Aorta (tissue), 5 donors: Measurements from ENCODE around the gene ATF6. TPM values are rescaled to one million over a fixed set of nuclear protein-coding genes. Genes with fewer than 3 reads are reported as not detected.
A peak's percentile ranks its signal among the peaks of the same experiment; 100 is the strongest.

Experiments
- ATAC-seq: fragments of 200-7000 bp; cut with Tn5 transposase; one replicate; pipeline ENCODE4 v1.9.1; 2022; ENCODE audit warnings: moderate library complexity; ENCODE audit not compliant: low FRiP score
- DNase-seq, 2 donors: peaks; one replicate each; pipeline ENCODE4 v3.0.0-alpha.2; 2020
- H3K27ac ChIP-seq, 2 donors: one replicate each; pipeline ENCODE4 v1.5.1; 2013; ENCODE audit warnings: low read length in 2 of 2, mild to moderate bottlenecking in 2 of 2, moderate library complexity in 2 of 2, control low read depth in 1 of 2, inconsistent platforms in 1 of 2, low read depth in 1 of 2
- H3K27me3 ChIP-seq, 2 donors: one replicate each; pipeline ENCODE4 v1.6.1; 2013; ENCODE audit warnings: control low read depth in 1 of 2, low read length in 1 of 2, mild to moderate bottlenecking in 1 of 2, moderate library complexity in 1 of 2; ENCODE audit not compliant: insufficient read depth in 2 of 2, control insufficient read depth in 1 of 2
- H3K36me3 ChIP-seq, 2 donors: one replicate each; pipeline ENCODE4 v1.6.1; 2013; ENCODE audit warnings: control low read depth in 1 of 2, low read length in 1 of 2, mild to moderate bottlenecking in 1 of 2; ENCODE audit not compliant: insufficient read depth in 2 of 2, control insufficient read depth in 1 of 2
- H3K4me1 ChIP-seq, 2 donors: one replicate each; pipeline ENCODE4 v1.6.1; 2013; ENCODE audit warnings: low read length in 2 of 2, control low read depth in 1 of 2, mild to moderate bottlenecking in 1 of 2, moderate library complexity in 1 of 2; ENCODE audit not compliant: insufficient read depth in 2 of 2, control insufficient read depth in 1 of 2
- H3K4me3 ChIP-seq, 2 donors: one replicate each; pipeline ENCODE4 v1.5.1; 2013; ENCODE audit warnings: low read length in 2 of 2, control low read depth in 1 of 2, mild to moderate bottlenecking in 1 of 2
- H3K9me3 ChIP-seq: one replicate; pipeline ENCODE4 v1.6.1; 2013; ENCODE audit warnings: mild to moderate bottlenecking, low read length; ENCODE audit not compliant: control insufficient read depth
- WGBS, 2 donors: extraction: QIAGEN DNeasy Blood & Tissue Kit; methylation state at CpG; one replicate each; pipeline ENCODE4 v1.1.7; 2013; 5-methylcytosine and 5-hydroxymethylcytosine counted together
- intact Hi-C, 2 donors: fragments of 100-400 bp; cut with DNase I; formaldehyde crosslinking; loops; one replicate each; pipeline versions ENCODE4 v1.14.2 to v1.15.0; 2022
- polyA plus RNA-seq, 2 donors: library from polyadenylated mRNA; stranded (reverse); fragments of 200-250 nt; gene quantifications; one replicate each; pipeline ENCODE4 v1.2.3, GENCODE V29; 2013
- total RNA-seq, 2 donors: library from RNA; stranded (reverse); fragmentation: NEBNext Ultra II Directional; extraction: Animal tissue kit (Norgen Biotek cat#: 25700); gene quantifications; one replicate each; pipeline ENCODE4 v1.2.1, GENCODE V29; 2021
- donor health status: healthy with polysubstance abuse.
- donor health status: Bipolar disorder and iron deficiency.
- donor health status: DM: no; HTN: no; CAD: no.
- donor health status: DM: no; HTN: no; CAD: no.
- donor health status: DM: yes; HTN: yes; CAD: no.

ATF6 gene
- total and polyA plus RNA-seq, 4 donors = 6.1 to 30.5 (median 18.7) TPM

GRCh38 chr1:161782886-161783285 is 16.8 kb downstream of the ATF6 start:
- H3K4me3 ChIP-seq = no peak overlapping the region
- no peaks in the 10 kb centered on the region for H3K9me3 ChIP-seq
- no peaks in the 10 kb centered on the region for H3K4me1 ChIP-seq
- H3K27ac ChIP-seq = no peak overlapping the region
- H3K27me3 ChIP-seq = no peaks in the 10 kb centered on the region
- DNase-seq = no peak
- intact Hi-C loops = no loop called here
- ATAC-seq = no peak
- peaks cover 3 to 4% of the 10 kb centered on the region in 2 donors for H3K36me3 ChIP-seq
- WGBS, 2 donors = 96 to 99% methylated on average over 4 of the region's 4 CpGs

GRCh38 chr1:161784968-161785367 is 18.8 kb downstream of the ATF6 start:
- WGBS, 2 donors = 70 to 75% methylated on average over 1 of the region's 1 CpG
- H3K4me3 ChIP-seq = no peak overlapping the region
- H3K27ac ChIP-seq = no peak overlapping the region
- intact Hi-C loops = no loop called here
- no peaks in the 10 kb centered on the region for H3K4me1 ChIP-seq
- H3K36me3 ChIP-seq = peaks cover 3 to 4% of the 10 kb centered on the region in 2 donors
- ATAC-seq = no peak
- H3K27me3 ChIP-seq = no peaks in the 10 kb centered on the region
- no peaks in the 10 kb centered on the region for H3K9me3 ChIP-seq
- DNase-seq = peak in 1 of 2 donors; percentile 74

GRCh38 chr1:161787355-161787754 is 21.2 kb downstream of the ATF6 start:
- no peak for DNase-seq
- H3K36me3 ChIP-seq = peaks cover 6 to 9% of the 10 kb centered on the region in 2 donors
- no peaks in the 10 kb centered on the region for H3K4me1 ChIP-seq
- H3K27me3 ChIP-seq = no peaks in the 10 kb centered on the region
- no peaks in the 10 kb centered on the region for H3K9me3 ChIP-seq
- no peak overlapping the region for H3K27ac ChIP-seq
- ATAC-seq = no peak
- intact Hi-C loops = no loop called here
- 67 to 70% methylated on average over 4 of the region's 4 CpGs for WGBS, 2 donors
- H3K4me3 ChIP-seq = no peak overlapping the region

GRCh38 chr1:161790587-161791317 is 24.6 kb downstream of the ATF6 start:
- H3K9me3 ChIP-seq = no peaks in the 10 kb centered on the region
- intact Hi-C loops = loop anchor here (5.0 to 10.0 kb wide), 2 partner anchors 64 to 72 kb away; no protein-coding TSS in a partner anchor
- no peaks in the 10 kb centered on the region for H3K27me3 ChIP-seq
- ATAC-seq = no peak
- no peaks in the 10 kb centered on the region for H3K4me1 ChIP-seq
- no peak for DNase-seq
- 87 to 90% methylated on average over 4 of the region's 4 CpGs for WGBS, 2 donors
- H3K27ac ChIP-seq = no peak overlapping the region
- H3K4me3 ChIP-seq = no peak overlapping the region
- H3K36me3 ChIP-seq = peaks cover 2 to 8% of the 10 kb centered on the region in 2 donors

- intact Hi-C loops = loop anchor here (2.0 to 10.0 kb wide), 3 partner anchors 63 to 245 kb away; no protein-coding TSS in a partner anchor
Observed at GRCh38 chr1:161791904-161792655, 26.0 kb downstream of the ATF6 start.

GRCh38 chr1:161792740-161793139 is 26.6 kb downstream of the ATF6 start:
- H3K4me1 ChIP-seq = no peaks in the 10 kb centered on the region
- intact Hi-C loops = loop anchor here (2.0 to 10.0 kb wide), 3 partner anchors 62 to 244 kb away; no protein-coding TSS in a partner anchor
- WGBS, 2 donors = 31 to 32% methylated on average over 3 of the region's 3 CpGs
- H3K9me3 ChIP-seq = no peaks in the 10 kb centered on the region
- H3K36me3 ChIP-seq = peaks cover 3 to 8% of the 10 kb centered on the region in 2 donors
- no peaks in the 10 kb centered on the region for H3K27me3 ChIP-seq
- ATAC-seq (no peak), DNase-seq (no peak)
- no peak overlapping the region for H3K27ac ChIP-seq
- H3K4me3 ChIP-seq = no peak overlapping the region

More at GRCh38 chr1:161791904-161792655, 26.0 kb downstream of the ATF6 start:
- H3K36me3 ChIP-seq = peaks cover 3 to 8% of the 10 kb centered on the region in 2 donors
- no peaks in the 10 kb centered on the region for H3K9me3 ChIP-seq
- no peak for DNase-seq
- H3K27ac ChIP-seq = no peak overlapping the region
- H3K4me3 ChIP-seq = no peak overlapping the region
- no peaks in the 10 kb centered on the region for H3K27me3 ChIP-seq
- no peak for ATAC-seq
- WGBS, 2 donors = 87 to 90% methylated on average over 5 of the region's 5 CpGs
- H3K4me1 ChIP-seq = no peaks in the 10 kb centered on the region

- Histone ChIP-seq H3K4me3 (no peak overlapping the region), H3K27ac (no peak overlapping the region), H3K27me3 (no peaks in the 10 kb centered on the region), H3K4me1 (no peaks in the 10 kb centered on the region), H3K36me3 (peaks cover 0 to 6% of the 10 kb centered on the region in 2 donors), H3K9me3 (no peaks in the 10 kb centered on the region)
- WGBS, 2 donors = 92 to 96% methylated on average over 1 of the region's 1 CpG
- intact Hi-C loops = loop anchor here in 1 of 2 donors (10.0 kb wide), 1 partner anchor 55 kb away; no protein-coding TSS in a partner anchor
- DNase-seq (no peak), ATAC-seq (no peak)
Observed at GRCh38 chr1:161799792-161800191, 33.7 kb downstream of the ATF6 start.

- DNase-seq (no peak), ATAC-seq (no peak)
- no peaks in the 10 kb centered on the region for H3K4me1 ChIP-seq
- no peak overlapping the region for H3K4me3 ChIP-seq
- no peaks in the 10 kb centered on the region for H3K9me3 ChIP-seq
- peaks cover 0 to 5% of the 10 kb centered on the region in 2 donors for H3K36me3 ChIP-seq
- no peak overlapping the region for H3K27ac ChIP-seq
- intact Hi-C loops = no loop called here
- WGBS, 2 donors = 74 to 75% methylated on average over 7 of the region's 7 CpGs
- H3K27me3 ChIP-seq = no peaks in the 10 kb centered on the region
Observed at GRCh38 chr1:161801955-161802354, 35.8 kb downstream of the ATF6 start.
